ENCODE measurements around the gene EIF4G2.
A peak's percentile ranks its signal among the peaks of the same experiment; 100 is the strongest.

EIF4G2 gene

DNA sequence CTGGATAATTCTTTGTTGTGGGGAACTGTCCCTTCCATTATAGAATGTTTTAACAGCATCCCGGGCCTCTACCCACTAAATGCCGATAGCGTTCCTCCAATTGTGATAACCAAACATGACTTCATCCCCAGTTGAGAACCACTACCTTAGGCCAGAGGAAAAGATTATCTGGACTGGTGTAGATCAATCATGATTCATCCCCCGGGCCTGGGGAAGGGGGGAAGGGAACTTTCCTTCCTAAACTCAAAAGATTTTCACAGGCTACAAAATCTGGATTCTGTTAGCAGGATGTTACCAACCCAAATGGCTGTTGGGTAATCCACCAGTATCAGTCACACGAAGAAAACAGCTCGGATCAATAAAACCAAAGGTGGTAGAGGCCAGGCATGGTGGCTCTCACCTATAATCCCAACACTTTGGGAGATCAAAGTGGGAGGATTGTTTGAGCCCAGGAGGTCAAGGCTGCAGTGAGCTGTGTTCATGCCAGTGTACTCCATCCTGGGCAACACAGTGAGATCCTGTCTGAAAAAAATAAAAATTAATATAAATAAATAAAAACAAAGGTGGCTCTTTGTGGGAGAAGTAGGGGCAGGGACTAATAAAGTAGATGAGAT is 47.5 kb downstream of the EIF4G2 start:
- in situ Hi-C loops (cut with HindIII; ENCODE audit: low pct_ligation_motif_present, low sequenced_read_pairs) = no loop called here
- no peaks in the 10 kb centered on the region for H3K27me3 ChIP-seq (replicated peaks)
- DNase-seq = no peak
- H3K27ac ChIP-seq = no peak overlapping the region
- TF ChIP-seq, protein P1, sequence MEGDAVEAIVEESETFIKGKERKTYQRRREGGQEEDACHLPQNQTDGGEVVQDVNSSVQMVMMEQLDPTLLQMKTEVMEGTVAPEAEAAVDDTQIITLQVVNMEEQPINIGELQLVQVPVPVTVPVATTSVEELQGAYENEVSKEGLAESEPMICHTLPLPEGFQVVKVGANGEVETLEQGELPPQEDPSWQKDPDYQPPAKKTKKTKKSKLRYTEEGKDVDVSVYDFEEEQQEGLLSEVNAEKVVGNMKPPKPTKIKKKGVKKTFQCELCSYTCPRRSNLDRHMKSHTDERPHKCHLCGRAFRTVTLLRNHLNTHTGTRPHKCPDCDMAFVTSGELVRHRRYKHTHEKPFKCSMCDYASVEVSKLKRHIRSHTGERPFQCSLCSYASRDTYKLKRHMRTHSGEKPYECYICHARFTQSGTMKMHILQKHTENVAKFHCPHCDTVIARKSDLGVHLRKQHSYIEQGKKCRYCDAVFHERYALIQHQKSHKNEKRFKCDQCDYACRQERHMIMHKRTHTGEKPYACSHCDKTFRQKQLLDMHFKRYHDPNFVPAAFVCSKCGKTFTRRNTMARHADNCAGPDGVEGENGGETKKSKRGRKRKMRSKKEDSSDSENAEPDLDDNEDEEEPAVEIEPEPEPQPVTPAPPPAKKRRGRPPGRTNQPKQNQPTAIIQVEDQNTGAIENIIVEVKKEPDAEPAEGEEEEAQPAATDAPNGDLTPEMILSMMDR (IDR thresholded peaks at IDR 0.05; ENCODE audit: low read depth, low read length, missing control alignments) = no peak
- no peak overlapping the region for H3K4me3 ChIP-seq (ENCODE audit: low read depth, low read length)
- peaks cover 46% of the 10 kb centered on the region for H3K36me3 ChIP-seq (replicated peaks)

DNA sequence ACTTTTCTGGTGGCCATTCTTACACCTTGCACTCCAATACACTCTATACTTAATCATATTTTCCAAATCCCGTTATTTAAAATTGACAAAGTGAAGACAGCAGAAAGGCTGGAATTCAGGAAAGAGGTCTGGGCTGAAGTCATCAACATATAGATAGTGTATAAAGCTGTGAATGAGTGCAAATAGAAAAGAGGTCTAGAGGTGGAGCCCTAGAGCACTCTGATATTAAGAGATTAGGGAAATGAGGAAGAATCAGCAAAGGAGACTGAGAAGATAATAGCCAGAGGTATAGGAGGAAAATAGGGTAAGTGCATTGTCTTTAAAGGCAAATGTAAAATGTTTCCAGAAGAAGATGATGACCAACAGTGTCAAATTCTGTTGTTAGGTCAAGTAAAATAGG is 49.8 kb downstream of the EIF4G2 start:
- Histone ChIP-seq H3K27ac (no peak overlapping the region), H3K27me3 (replicated peaks) (no peaks in the 10 kb centered on the region), H3K4me3 (ENCODE audit: low read depth, low read length) (no peak overlapping the region), H3K36me3 (replicated peaks) (peaks cover 42% of the 10 kb centered on the region)
- no peak for DNase-seq
- in situ Hi-C loops (cut with HindIII; ENCODE audit: low pct_ligation_motif_present, low sequenced_read_pairs) = no loop called here
- TF ChIP-seq, protein P1 (IDR thresholded peaks at IDR 0.05; ENCODE audit: low read depth, low read length, missing control alignments) = no peak

DNA sequence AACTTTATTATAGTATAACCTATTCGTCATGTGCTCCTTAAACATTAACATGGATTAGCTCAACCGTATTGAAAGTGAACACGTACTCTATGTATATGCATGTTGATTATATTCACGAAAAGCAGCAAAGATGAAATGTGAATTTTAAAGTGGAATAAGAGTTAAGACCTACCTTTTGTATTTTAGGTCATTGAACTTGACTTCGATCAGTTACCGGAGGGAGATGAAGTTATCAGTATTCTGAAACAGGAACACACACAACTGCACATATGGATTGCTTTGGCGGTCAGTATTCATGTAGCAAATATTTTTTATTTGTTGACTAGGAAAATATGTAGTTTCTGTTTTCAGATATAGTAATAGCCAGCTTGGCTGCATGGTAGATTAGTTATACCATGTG is 56.2 kb downstream of the EIF4G2 start:
- in situ Hi-C loops (cut with HindIII; ENCODE audit: low pct_ligation_motif_present, low sequenced_read_pairs) = no loop called here
- TF ChIP-seq, protein P1 (IDR thresholded peaks at IDR 0.05; ENCODE audit: low read depth, low read length, missing control alignments) = no peak
- Histone ChIP-seq H3K36me3 (replicated peaks) (peaks cover 8% of the 10 kb centered on the region), H3K4me3 (ENCODE audit: low read depth, low read length) (no peak overlapping the region), H3K27ac (no peak overlapping the region), H3K27me3 (replicated peaks) (no peaks in the 10 kb centered on the region)
- no peak for DNase-seq

DNA sequence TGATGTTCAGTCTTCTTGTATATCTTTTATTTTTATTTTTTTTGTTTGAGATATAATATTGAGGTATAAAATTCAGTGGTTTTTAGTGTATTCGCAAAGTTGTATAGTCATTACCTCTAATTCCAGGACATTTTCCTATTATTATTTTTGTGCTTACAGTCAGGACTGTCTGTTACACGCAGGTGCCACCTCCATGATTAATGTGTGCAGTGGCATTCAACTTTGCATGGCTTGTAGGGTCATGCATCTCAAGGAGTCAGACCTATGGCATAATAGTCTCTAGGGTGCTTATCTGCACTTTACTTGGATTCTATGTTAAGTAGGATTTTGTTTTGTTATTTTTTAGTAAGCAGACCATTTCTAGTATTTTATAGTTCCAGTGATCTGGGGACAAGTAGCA is 56.7 kb downstream of the EIF4G2 start:
- in situ Hi-C loops (cut with HindIII; ENCODE audit: low pct_ligation_motif_present, low sequenced_read_pairs) = no loop called here
- peaks cover 8% of the 10 kb centered on the region for H3K36me3 ChIP-seq (replicated peaks)
- TF ChIP-seq, protein P1 (IDR thresholded peaks at IDR 0.05; ENCODE audit: low read depth, low read length, missing control alignments) = no peak
- DNase-seq = no peak
- H3K27me3 ChIP-seq (replicated peaks) = no peaks in the 10 kb centered on the region
- peak overlapping the region; percentile 94 for H3K4me3 ChIP-seq (ENCODE audit: low read depth, low read length)
- H3K27ac ChIP-seq = no peak overlapping the region

DNA sequence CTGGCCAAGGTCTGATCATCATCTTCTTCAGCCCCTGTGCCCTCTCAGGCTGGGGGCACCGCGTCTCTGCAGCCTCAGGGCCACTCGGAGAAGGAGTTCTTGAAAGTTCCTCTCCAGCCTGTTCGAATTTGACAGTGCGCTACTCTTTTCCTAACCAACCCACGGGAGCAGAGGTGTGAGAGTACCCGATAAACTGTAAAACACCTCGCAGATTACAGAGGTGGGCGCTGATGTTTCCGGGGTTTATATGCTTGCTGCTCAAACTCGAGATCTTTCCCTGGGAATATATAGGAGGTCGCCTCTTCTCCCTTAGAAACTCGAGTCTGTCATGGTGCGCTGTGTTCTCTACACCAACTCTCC is 57.2 kb downstream of the EIF4G2 start:
- peak overlapping the region; percentile 94 for H3K4me3 ChIP-seq (ENCODE audit: low read depth, low read length)
- H3K27me3 ChIP-seq (replicated peaks) = no peaks in the 10 kb centered on the region
- H3K27ac ChIP-seq = peak overlapping the region; percentile 80
- peaks cover 8% of the 10 kb centered on the region for H3K36me3 ChIP-seq (replicated peaks)
- no peak for DNase-seq
- TF ChIP-seq, protein P1 (IDR thresholded peaks at IDR 0.05; ENCODE audit: low read depth, low read length, missing control alignments) = no peak
- in situ Hi-C loops (cut with HindIII; ENCODE audit: low pct_ligation_motif_present, low sequenced_read_pairs) = no loop called here

All from brain microvascular endothelial cell (primary cell).